ENCODE measurements around the gene CAMK1G. TPM values are rescaled to one million over a fixed set of nuclear protein-coding genes. Genes with fewer than 3 reads are reported as not detected.

Gene CAMK1G
- total and polyA plus RNA-seq, 10 of the 15 experiments (the other 5 are each of a cell fraction or from before 2014, with no cell fraction given) = 0.18 to 0.20 TPM; not detected in 8

DNA sequence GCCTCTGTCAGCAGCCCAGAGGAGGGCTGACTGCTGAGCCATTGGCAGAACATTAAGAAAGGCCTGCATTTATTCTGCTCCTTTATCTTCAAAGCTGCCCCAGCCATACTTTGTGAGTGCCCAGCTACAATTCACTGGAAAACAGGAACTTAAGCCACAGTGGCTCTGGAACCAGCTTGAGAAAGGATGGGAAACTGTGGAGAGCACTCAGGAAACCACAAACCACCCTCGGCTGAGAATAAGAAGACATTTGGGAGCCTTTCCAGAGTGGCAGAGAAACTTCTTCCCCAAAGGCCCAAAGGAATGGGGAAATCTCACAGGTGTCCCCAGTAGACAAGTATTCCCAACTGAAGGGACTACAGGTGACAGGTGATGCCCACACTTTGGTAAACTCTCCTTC lies 66.9 kb downstream of the CAMK1G start (continued):
- no peak for TF ChIP-seq TBL1XR1 (IDR thresholded peaks at IDR 0.05; ENCODE audit: low read depth, low read length)
- no peak for TF ChIP-seq ZBTB4 (CRISPR knock-in tag; IDR thresholded peaks at IDR 0.05)
- TF ChIP-seq, protein P1, sequence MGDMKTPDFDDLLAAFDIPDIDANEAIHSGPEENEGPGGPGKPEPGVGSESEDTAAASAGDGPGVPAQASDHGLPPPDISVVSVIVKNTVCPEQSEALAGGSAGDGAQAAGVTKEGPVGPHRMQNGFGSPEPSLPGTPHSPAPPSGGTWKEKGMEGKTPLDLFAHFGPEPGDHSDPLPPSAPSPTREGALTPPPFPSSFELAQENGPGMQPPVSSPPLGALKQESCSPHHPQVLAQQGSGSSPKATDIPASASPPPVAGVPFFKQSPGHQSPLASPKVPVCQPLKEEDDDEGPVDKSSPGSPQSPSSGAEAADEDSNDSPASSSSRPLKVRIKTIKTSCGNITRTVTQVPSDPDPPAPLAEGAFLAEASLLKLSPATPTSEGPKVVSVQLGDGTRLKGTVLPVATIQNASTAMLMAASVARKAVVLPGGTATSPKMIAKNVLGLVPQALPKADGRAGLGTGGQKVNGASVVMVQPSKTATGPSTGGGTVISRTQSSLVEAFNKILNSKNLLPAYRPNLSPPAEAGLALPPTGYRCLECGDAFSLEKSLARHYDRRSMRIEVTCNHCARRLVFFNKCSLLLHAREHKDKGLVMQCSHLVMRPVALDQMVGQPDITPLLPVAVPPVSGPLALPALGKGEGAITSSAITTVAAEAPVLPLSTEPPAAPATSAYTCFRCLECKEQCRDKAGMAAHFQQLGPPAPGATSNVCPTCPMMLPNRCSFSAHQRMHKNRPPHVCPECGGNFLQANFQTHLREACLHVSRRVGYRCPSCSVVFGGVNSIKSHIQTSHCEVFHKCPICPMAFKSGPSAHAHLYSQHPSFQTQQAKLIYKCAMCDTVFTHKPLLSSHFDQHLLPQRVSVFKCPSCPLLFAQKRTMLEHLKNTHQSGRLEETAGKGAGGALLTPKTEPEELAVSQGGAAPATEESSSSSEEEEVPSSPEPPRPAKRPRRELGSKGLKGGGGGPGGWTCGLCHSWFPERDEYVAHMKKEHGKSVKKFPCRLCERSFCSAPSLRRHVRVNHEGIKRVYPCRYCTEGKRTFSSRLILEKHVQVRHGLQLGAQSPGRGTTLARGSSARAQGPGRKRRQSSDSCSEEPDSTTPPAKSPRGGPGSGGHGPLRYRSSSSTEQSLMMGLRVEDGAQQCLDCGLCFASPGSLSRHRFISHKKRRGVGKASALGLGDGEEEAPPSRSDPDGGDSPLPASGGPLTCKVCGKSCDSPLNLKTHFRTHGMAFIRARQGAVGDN (IDR thresholded peaks at IDR 0.05) = no peak

DNA sequence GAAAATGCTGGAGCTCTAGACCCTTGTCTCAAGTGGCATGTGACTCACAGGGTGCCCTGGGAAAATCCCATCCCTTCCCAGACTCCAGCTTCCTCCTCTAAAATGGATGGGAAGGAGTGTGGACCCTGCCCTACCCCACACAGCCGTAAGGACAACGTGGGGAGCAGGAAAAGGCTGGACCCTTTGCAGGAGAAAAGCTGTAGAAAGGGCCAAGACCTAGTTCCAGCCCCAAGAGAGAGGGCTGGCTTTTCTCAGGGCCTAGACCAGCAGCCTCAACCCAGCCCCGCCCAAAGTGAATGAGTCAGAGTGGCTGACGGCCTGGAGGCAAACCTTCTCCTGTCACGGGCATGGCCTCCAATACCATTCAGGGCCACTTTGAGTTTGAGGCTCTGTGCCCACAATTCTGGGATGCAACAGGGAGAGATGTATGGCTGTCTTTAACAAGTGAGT lies 67.6 kb downstream of the CAMK1G start:
- Histone ChIP-seq H3K4me1 (ENCODE audit: control insufficient read depth, insufficient read depth, low read length) (peaks cover 23% of the 10 kb centered on the region), H3K9ac (ENCODE audit: control insufficient read depth, insufficient read depth, low read length) (no peak overlapping the region), H3K27ac (ENCODE audit: control insufficient read depth, insufficient read depth) (no peak overlapping the region), H2AFZ (ENCODE audit: control insufficient read depth, low read depth, low read length) (no peak overlapping the region; the same call in 1 of the 2 replicates), H3K4me3 (no peak overlapping the region), H3K4me2 (ENCODE audit: control insufficient read depth, insufficient read depth) (no peak overlapping the region), H3K9me3 (replicated peaks; ENCODE audit: control insufficient read depth, insufficient read depth, low read length) (no peaks in the 10 kb centered on the region), H3K36me3 (ENCODE audit: control insufficient read depth in 2 of 2, insufficient read depth in 2 of 2, low read length in 1 of 2) (no peaks in the 10 kb centered on the region), H3K27me3 (replicated peaks in 1 of 2; ENCODE audit: control insufficient read depth in 2 of 2, insufficient read depth in 2 of 2, low read length in 1 of 2) (no peaks in the 10 kb centered on the region), H3K79me2 (ENCODE audit: control insufficient read depth, insufficient read depth, low read length) (no peaks in the 10 kb centered on the region), H4K20me1 (ENCODE audit: control insufficient read depth, insufficient read depth) (no peaks in the 10 kb centered on the region)
- DNase-seq (ENCODE audit: low read depth, low spot score) = no peak
- SMC1A ChIA-PET (ENCODE audit: uncharacterized antibody, unreplicated experiment) = interaction anchor here (1.3 to 17.6 kb wide), 8 partner anchors 9 to 100 kb away, joined by 3 to 261 read pairs (median 9); partner anchors contain the start of gene G0S2
- RAD21 ChIA-PET (ENCODE audit: unreplicated experiment) = interaction anchor here (1.1 to 15.7 kb wide), 8 partner anchors 9 to 118 kb away, joined by 3 to 195 read pairs (median 10); partner anchors contain the start of gene G0S2
- POLR2A ChIA-PET = interaction anchor here (0.5 to 7.6 kb wide), 8 partner anchors 9 to 116 kb away, joined by 3 to 95 read pairs (median 6); partner anchors contain the start of gene G0S2
- BruUV-seq (replicated peaks) = no TSS peak
- WGBS (ENCODE audit: insufficient coverage, insufficient replicate concordance, low lambda C conversion rate, missing lambda C conversion rate) = 0% methylated on average over 5 of the region's 5 CpGs
- ATAC-seq = peak; percentile 78
- CTCF ChIA-PET = interaction anchor here (0.6 to 3.3 kb wide), 7 partner anchors 9 to 98 kb away, joined by 3 to 15 read pairs (median 5); partner anchors contain the start of gene G0S2
- in situ Hi-C loops (cut with MboI) = no loop called here
- intact Hi-C loops (cut with micrococcal nuclease; ENCODE audit: unreplicated experiment) = loop anchor here (5.0 kb wide), 1 partner anchor 96 kb away; no protein-coding TSS in a partner anchor
- peak; percentile 23 for FAIRE-seq
- TF ChIP-seq IRF4 (IDR thresholded peaks at IDR 0.05; ENCODE audit: low read depth, low read length) = no peak
- TF ChIP-seq GATAD2B (conservative IDR thresholded peaks at IDR 0.05; ENCODE audit: low read depth) = no peak
- no peak for TF ChIP-seq ZBTB4 (CRISPR knock-in tag; IDR thresholded peaks at IDR 0.05)
- TF ChIP-seq ATF3 (IDR thresholded peaks at IDR 0.05; ENCODE audit: borderline replicate concordance, extremely low read depth, low read depth, low read length) = no peak
- no peak for TF ChIP-seq HDAC2 (IDR thresholded peaks at IDR 0.05)
- TF ChIP-seq RBBP5 (conservative IDR thresholded peaks at IDR 0.05) = no peak
- TF ChIP-seq ESRRA (IDR thresholded peaks at IDR 0.05; ENCODE audit: low read length) = no peak
- TF ChIP-seq IKZF1 (conservative IDR thresholded peaks at IDR 0.05) = peak; percentile 12; the same call in 1 of the 2 replicates
- no peak for TF ChIP-seq LARP7 (IDR thresholded peaks at IDR 0.05)

Data from GM12878 (cell line).